ENCODE results near the gene MYH15. TPM values are rescaled to one million over a fixed set of nuclear protein-coding genes. Genes with fewer than 3 reads are reported as not detected.

MYH15 gene
- total RNA-seq, 1 donor from 2014 or later, result not detected

DNA sequence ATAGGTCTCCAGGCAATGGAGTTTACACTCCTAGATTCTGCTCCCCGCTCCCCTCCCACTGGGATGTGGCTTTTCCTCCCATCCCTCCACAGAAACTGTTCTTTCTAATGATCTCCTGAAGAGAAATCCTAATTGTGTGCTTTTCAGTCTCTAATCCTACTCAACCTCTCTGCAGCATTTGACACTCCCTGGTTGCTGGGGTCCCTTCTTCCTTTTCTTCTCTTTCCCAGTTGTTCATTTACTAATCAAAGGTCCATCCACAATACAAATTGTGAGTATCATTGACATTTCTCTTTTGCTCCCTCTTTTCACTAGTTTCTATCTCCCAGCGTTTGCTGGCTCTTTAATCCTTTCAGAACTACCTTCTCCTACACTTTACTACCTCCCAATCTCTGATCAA, 6.5 kb upstream of the MYH15 start:
- DNase-seq (ENCODE audit: low read depth), result no peak
- Histone ChIP-seq H3K4me3 (ENCODE audit: low read depth, low read length) (no peak overlapping the region), H3K36me3 (ENCODE audit: control insufficient read depth, insufficient read depth, low read length) (no peaks in the 10 kb centered on the region), H3K27me3 (ENCODE audit: control insufficient read depth, insufficient read depth, low read length) (no peaks in the 10 kb centered on the region)
- TF ChIP-seq, protein P1, sequence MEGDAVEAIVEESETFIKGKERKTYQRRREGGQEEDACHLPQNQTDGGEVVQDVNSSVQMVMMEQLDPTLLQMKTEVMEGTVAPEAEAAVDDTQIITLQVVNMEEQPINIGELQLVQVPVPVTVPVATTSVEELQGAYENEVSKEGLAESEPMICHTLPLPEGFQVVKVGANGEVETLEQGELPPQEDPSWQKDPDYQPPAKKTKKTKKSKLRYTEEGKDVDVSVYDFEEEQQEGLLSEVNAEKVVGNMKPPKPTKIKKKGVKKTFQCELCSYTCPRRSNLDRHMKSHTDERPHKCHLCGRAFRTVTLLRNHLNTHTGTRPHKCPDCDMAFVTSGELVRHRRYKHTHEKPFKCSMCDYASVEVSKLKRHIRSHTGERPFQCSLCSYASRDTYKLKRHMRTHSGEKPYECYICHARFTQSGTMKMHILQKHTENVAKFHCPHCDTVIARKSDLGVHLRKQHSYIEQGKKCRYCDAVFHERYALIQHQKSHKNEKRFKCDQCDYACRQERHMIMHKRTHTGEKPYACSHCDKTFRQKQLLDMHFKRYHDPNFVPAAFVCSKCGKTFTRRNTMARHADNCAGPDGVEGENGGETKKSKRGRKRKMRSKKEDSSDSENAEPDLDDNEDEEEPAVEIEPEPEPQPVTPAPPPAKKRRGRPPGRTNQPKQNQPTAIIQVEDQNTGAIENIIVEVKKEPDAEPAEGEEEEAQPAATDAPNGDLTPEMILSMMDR (IDR thresholded peaks at IDR 0.05; ENCODE audit: insufficient read depth, low read length, poor library complexity, severe bottlenecking), result no peak

DNA sequence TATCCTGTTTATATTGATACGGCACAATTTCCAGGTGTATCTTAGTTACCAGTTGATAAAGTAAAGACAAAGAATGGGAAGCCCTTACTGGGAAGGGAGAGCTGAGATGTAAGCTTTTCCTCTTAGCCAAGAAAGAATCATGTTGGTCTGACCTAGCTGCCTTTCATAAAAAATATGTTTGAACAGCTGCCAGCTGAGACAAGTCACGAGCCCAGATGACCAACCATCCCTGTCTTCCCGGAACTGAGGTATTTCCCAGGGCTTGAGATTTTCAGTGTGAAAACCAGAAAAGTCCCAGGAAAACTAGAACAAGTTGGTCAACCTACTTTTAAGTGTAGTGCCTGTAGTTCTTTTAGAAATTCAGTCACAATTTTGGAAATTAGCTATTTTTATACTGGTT, 3.6 kb upstream of the MYH15 start:
- TF ChIP-seq, protein P1 (IDR thresholded peaks at IDR 0.05; ENCODE audit: insufficient read depth, low read length, poor library complexity, severe bottlenecking), result no peak
- DNase-seq (ENCODE audit: low read depth), result no peak
- H3K4me3 ChIP-seq (ENCODE audit: low read depth, low read length), result no peak overlapping the region
- H3K27me3 ChIP-seq (ENCODE audit: control insufficient read depth, insufficient read depth, low read length), result no peaks in the 10 kb centered on the region
- H3K36me3 ChIP-seq (ENCODE audit: control insufficient read depth, insufficient read depth, low read length), result no peaks in the 10 kb centered on the region

DNA sequence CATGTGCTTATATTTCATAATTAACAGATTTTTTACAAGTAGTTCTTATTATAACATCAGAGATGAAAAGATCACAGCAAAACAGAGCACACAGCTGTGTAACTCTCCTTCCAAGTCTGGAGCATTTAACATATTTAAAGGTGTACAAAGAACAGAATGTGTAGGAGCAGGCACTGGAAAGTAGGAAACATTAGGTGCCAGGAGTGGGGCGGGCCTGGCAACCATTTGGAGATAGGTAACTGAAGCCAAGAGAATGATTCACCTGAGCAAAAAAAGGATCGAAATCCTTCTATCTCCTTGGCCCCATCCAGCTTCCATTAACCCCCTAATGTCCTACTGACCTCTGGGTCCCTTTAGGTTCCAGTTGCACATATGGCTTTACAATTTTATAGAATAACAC, 2.3 kb upstream of the MYH15 start:
- H3K4me3 ChIP-seq (ENCODE audit: low read depth, low read length), result no peak overlapping the region
- H3K27me3 ChIP-seq (ENCODE audit: control insufficient read depth, insufficient read depth, low read length), result no peaks in the 10 kb centered on the region
- TF ChIP-seq, protein P1 (IDR thresholded peaks at IDR 0.05; ENCODE audit: insufficient read depth, low read length, poor library complexity, severe bottlenecking), result no peak
- H3K36me3 ChIP-seq (ENCODE audit: control insufficient read depth, insufficient read depth, low read length), result no peaks in the 10 kb centered on the region
- DNase-seq (ENCODE audit: low read depth), result no peak

DNA sequence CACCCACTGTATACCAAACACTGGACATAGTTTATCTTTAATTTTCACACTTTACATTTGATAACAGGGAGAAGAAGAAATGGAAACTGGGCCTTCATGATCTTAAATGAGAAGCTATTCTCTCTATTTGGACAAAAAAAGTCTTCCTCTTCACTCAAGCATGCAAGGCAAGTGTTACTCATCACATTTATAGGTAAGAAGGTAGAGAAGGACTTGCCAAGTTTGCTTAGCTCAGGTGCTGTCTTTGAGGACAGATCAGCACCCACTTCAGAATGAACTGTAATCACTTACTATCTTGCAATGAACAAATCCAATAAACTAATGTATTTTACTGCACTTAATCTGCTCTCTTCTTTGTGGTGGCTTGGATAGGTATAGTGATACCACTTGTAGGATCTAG, 1.1 kb upstream of the MYH15 start:
- DNase-seq (ENCODE audit: low read depth), result no peak
- Histone ChIP-seq H3K36me3 (ENCODE audit: control insufficient read depth, insufficient read depth, low read length) (no peaks in the 10 kb centered on the region), H3K4me3 (ENCODE audit: low read depth, low read length) (no peak overlapping the region), H3K27me3 (ENCODE audit: control insufficient read depth, insufficient read depth, low read length) (no peaks in the 10 kb centered on the region)
- TF ChIP-seq, protein P1 (IDR thresholded peaks at IDR 0.05; ENCODE audit: insufficient read depth, low read length, poor library complexity, severe bottlenecking), result no peak

DNA sequence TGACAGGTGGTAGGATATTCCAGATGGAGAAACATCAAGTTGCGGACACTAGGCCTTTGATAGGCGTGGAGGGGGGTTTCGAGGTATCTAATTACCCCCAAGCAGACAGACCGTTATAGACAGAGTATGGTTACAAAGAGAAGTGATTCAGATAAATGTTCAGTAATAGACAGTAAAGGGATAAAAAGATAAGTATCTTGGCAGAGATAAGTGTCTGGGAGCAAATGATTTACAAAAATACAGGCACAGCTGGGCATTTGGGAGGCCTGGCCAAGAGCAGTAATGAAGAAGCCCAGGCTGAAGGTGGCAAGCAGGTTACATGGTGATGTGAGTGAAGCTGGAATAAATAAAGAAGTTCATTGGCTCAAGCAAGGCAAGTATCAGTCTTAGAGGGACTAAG, 659 bp upstream of the MYH15 start:
- Histone ChIP-seq H3K27me3 (ENCODE audit: control insufficient read depth, insufficient read depth, low read length) (no peaks in the 10 kb centered on the region), H3K4me3 (ENCODE audit: low read depth, low read length) (no peak overlapping the region), H3K36me3 (ENCODE audit: control insufficient read depth, insufficient read depth, low read length) (no peaks in the 10 kb centered on the region)
- TF ChIP-seq, protein P1 (IDR thresholded peaks at IDR 0.05; ENCODE audit: insufficient read depth, low read length, poor library complexity, severe bottlenecking), result no peak
- no peak for DNase-seq (ENCODE audit: low read depth)

DNA sequence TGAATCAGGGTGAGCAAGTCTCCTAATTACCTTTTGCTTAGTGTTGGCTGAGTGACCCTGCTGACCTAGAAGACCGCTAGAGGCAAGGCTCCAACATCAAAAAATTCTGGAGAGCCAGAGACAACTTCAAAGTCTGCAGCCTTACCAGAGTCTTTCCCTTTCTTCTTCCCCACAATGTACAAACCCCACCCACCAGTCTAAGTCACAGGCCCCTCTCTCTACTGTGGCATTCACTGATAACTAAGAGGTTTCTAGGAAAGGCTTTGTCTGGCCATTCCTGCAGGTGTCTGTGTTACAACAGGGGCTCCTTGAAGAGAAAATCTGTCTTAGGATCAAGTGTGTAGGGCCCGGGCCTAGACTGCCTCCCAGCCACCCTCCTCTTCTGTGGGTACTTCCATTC, 525 bp downstream of the MYH15 start:
- TF ChIP-seq, protein P1 (IDR thresholded peaks at IDR 0.05; ENCODE audit: insufficient read depth, low read length, poor library complexity, severe bottlenecking), result no peak
- Histone ChIP-seq H3K4me3 (ENCODE audit: low read depth, low read length) (no peak overlapping the region), H3K36me3 (ENCODE audit: control insufficient read depth, insufficient read depth, low read length) (no peaks in the 10 kb centered on the region), H3K27me3 (ENCODE audit: control insufficient read depth, insufficient read depth, low read length) (no peaks in the 10 kb centered on the region)
- DNase-seq (ENCODE audit: low read depth), result no peak
